ENCODE measurements around the gene TNIK. TPM values are rescaled to one million over a fixed set of nuclear protein-coding genes. Genes with fewer than 3 reads are reported as not detected.
A peak's percentile ranks its signal among the peaks of the same experiment; 100 is the strongest.

The TNIK gene
- total and polyA plus RNA-seq, 10 of the 15 experiments (the other 5 are each of a cell fraction or from before 2014, with no cell fraction given) = 13.9 to 74.3 (median 48.2) TPM

DNA sequence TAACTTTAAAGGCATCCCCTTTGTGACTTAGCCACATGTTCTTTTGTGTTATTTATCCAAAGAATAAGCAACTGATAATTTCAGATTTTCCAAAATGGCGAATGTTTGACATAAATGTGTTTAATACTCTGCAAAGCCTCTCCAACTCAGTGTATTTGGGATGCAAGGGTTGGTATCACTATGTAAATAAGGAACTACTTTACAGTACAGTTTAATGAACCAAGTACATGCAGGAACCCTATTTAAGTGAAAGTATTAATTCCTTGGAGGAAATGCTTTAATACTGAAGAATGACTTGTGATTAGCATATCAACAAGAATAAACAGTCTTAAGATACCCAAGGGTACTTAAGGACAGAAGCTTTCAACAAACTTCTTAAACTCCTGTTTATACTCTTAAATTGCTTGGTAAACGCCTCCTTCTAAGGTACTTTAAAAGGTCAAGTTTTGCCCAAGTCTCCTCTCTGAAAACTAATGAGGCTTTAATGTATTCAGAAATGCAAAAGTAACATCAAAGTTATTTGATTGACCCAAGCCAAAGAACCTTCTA lies 107.7 kb downstream of the TNIK start:
- no peaks in the 10 kb centered on the region for H4K20me1 ChIP-seq (ENCODE audit: control insufficient read depth, insufficient read depth)
- no peak overlapping the region for H3K4me2 ChIP-seq (ENCODE audit: control insufficient read depth, insufficient read depth)
- ATAC-seq (no peak), FAIRE-seq (no peak), DNase-seq (ENCODE audit: low read depth, low spot score) (no peak)
- H3K27ac ChIP-seq (ENCODE audit: control insufficient read depth, insufficient read depth) = 0 out of 2 replicates have a peak overlapping the region, but pooled peaks have one; percentile 13
- no peaks in the 10 kb centered on the region for H3K27me3 ChIP-seq (replicated peaks in 1 of 2; ENCODE audit: control insufficient read depth in 2 of 2, insufficient read depth in 2 of 2, low read length in 1 of 2)
- no peak overlapping the region for H3K4me3 ChIP-seq
- in situ Hi-C loops (cut with MboI) (no loop called here), intact Hi-C loops (cut with micrococcal nuclease; ENCODE audit: unreplicated experiment) (loop anchor here (10.0 kb wide), 1 partner anchor 452 kb away; no protein-coding TSS in a partner anchor)
- H3K4me1 ChIP-seq (ENCODE audit: control insufficient read depth, insufficient read depth, low read length) = peaks cover 72% of the 10 kb centered on the region
- H3K9me3 ChIP-seq (replicated peaks; ENCODE audit: control insufficient read depth, insufficient read depth, low read length) = no peaks in the 10 kb centered on the region; the same call in 1 of the 3 replicates
- ChIA-PET POLR2A (no interaction called here), RAD21 (ENCODE audit: unreplicated experiment) (no interaction called here), SMC1A (ENCODE audit: uncharacterized antibody, unreplicated experiment) (interaction anchor here (6.0 kb wide), 1 partner anchor 21 kb away, joined by 19 read pairs; no protein-coding TSS in a partner anchor), CTCF (no interaction called here)
- peaks cover 0 to 4% of the 10 kb centered on the region in 2 experiments; a peak in 1 of 4 replicates for H3K36me3 ChIP-seq (ENCODE audit: control insufficient read depth in 2 of 2, insufficient read depth in 2 of 2, low read length in 1 of 2)
- no peak overlapping the region for H3K9ac ChIP-seq (ENCODE audit: control insufficient read depth, insufficient read depth, low read length)
- H2AFZ ChIP-seq (ENCODE audit: control insufficient read depth, low read depth, low read length) = no peak overlapping the region
- no TSS peak for BruUV-seq (replicated peaks)
- H3K79me2 ChIP-seq (ENCODE audit: control insufficient read depth, insufficient read depth, low read length) = peaks cover 90% of the 10 kb centered on the region
- 95% methylated on average over 2 of the region's 2 CpGs for WGBS (ENCODE audit: insufficient coverage, insufficient replicate concordance, low lambda C conversion rate, missing lambda C conversion rate)
- TF ChIP-seq, protein P1, sequence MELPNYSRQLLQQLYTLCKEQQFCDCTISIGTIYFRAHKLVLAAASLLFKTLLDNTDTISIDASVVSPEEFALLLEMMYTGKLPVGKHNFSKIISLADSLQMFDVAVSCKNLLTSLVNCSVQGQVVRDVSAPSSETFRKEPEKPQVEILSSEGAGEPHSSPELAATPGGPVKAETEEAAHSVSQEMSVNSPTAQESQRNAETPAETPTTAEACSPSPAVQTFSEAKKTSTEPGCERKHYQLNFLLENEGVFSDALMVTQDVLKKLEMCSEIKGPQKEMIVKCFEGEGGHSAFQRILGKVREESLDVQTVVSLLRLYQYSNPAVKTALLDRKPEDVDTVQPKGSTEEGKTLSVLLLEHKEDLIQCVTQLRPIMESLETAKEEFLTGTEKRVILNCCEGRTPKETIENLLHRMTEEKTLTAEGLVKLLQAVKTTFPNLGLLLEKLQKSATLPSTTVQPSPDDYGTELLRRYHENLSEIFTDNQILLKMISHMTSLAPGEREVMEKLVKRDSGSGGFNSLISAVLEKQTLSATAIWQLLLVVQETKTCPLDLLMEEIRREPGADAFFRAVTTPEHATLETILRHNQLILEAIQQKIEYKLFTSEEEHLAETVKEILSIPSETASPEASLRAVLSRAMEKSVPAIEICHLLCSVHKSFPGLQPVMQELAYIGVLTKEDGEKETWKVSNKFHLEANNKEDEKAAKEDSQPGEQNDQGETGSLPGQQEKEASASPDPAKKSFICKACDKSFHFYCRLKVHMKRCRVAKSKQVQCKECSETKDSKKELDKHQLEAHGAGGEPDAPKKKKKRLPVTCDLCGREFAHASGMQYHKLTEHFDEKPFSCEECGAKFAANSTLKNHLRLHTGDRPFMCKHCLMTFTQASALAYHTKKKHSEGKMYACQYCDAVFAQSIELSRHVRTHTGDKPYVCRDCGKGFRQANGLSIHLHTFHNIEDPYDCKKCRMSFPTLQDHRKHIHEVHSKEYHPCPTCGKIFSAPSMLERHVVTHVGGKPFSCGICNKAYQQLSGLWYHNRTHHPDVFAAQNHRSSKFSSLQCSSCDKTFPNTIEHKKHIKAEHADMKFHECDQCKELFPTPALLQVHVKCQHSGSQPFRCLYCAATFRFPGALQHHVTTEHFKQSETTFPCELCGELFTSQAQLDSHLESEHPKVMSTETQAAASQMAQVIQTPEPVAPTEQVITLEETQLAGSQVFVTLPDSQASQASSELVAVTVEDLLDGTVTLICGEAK (IDR thresholded peaks at IDR 0.05; ENCODE audit: borderline replicate concordance) = no peak
- TF ChIP-seq EGR1 (IDR thresholded peaks at IDR 0.05; ENCODE audit: borderline replicate concordance in 1 of 2, low read depth in 2 of 2, low read length in 2 of 2) (no peak), ZNF24 (IDR thresholded peaks at IDR 0.05) (no peak), NRF1 (conservative IDR thresholded peaks at IDR 0.05; ENCODE audit: low read depth, low read length) (no peak), TCF7 (IDR thresholded peaks at IDR 0.05; ENCODE audit: borderline replicate concordance) (no peak)
- TF ChIP-seq, protein P2, sequence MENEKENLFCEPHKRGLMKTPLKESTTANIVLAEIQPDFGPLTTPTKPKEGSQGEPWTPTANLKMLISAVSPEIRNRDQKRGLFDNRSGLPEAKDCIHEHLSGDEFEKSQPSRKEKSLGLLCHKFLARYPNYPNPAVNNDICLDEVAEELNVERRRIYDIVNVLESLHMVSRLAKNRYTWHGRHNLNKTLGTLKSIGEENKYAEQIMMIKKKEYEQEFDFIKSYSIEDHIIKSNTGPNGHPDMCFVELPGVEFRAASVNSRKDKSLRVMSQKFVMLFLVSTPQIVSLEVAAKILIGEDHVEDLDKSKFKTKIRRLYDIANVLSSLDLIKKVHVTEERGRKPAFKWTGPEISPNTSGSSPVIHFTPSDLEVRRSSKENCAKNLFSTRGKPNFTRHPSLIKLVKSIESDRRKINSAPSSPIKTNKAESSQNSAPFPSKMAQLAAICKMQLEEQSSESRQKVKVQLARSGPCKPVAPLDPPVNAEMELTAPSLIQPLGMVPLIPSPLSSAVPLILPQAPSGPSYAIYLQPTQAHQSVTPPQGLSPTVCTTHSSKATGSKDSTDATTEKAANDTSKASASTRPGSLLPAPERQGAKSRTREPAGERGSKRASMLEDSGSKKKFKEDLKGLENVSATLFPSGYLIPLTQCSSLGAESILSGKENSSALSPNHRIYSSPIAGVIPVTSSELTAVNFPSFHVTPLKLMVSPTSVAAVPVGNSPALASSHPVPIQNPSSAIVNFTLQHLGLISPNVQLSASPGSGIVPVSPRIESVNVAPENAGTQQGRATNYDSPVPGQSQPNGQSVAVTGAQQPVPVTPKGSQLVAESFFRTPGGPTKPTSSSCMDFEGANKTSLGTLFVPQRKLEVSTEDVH (IDR thresholded peaks at IDR 0.05; ENCODE audit: low read depth, partially characterized antibody) = no peak
- TF ChIP-seq, protein P3, sequence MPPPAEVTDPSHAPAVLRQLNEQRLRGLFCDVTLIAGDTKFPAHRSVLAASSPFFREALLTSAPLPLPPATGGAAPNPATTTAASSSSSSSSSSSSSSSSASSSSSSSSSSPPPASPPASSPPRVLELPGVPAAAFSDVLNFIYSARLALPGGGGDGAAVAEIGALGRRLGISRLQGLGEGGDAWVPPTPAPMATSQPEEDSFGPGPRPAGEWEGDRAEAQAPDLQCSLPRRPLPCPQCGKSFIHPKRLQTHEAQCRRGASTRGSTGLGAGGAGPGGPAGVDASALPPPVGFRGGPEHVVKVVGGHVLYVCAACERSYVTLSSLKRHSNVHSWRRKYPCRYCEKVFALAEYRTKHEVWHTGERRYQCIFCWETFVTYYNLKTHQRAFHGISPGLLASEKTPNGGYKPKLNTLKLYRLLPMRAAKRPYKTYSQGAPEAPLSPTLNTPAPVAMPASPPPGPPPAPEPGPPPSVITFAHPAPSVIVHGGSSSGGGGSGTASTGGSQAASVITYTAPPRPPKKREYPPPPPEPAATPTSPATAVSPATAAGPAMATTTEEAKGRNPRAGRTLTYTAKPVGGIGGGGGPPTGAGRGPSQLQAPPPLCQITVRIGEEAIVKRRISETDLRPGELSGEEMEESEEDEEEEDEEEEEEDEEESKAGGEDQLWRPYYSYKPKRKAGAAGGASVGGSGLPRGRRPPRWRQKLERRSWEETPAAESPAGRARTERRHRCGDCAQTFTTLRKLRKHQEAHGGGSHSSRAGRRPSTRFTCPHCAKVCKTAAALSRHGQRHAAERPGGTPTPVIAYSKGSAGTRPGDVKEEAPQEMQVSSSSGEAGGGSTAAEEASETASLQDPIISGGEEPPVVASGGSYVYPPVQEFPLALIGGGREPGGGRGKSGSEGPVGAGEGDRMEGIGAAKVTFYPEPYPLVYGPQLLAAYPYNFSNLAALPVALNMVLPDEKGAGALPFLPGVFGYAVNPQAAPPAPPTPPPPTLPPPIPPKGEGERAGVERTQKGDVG (CRISPR knock-in tag; IDR thresholded peaks at IDR 0.05) = no peak
- TF ChIP-seq, protein P4, sequence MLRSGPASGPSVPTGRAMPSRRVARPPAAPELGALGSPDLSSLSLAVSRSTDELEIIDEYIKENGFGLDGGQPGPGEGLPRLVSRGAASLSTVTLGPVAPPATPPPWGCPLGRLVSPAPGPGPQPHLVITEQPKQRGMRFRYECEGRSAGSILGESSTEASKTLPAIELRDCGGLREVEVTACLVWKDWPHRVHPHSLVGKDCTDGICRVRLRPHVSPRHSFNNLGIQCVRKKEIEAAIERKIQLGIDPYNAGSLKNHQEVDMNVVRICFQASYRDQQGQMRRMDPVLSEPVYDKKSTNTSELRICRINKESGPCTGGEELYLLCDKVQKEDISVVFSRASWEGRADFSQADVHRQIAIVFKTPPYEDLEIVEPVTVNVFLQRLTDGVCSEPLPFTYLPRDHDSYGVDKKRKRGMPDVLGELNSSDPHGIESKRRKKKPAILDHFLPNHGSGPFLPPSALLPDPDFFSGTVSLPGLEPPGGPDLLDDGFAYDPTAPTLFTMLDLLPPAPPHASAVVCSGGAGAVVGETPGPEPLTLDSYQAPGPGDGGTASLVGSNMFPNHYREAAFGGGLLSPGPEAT (IDR thresholded peaks at IDR 0.05; ENCODE audit: low read depth) = no peak
- TF ChIP-seq, protein P5, sequence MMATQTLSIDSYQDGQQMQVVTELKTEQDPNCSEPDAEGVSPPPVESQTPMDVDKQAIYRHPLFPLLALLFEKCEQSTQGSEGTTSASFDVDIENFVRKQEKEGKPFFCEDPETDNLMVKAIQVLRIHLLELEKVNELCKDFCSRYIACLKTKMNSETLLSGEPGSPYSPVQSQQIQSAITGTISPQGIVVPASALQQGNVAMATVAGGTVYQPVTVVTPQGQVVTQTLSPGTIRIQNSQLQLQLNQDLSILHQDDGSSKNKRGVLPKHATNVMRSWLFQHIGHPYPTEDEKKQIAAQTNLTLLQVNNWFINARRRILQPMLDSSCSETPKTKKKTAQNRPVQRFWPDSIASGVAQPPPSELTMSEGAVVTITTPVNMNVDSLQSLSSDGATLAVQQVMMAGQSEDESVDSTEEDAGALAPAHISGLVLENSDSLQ (IDR thresholded peaks at IDR 0.05) = no peak

Data from GM12878 (cell line).